CD14-positive monocyte (primary cell): ENCODE measurements around the gene PPP1R16B. TPM values are rescaled to one million over a fixed set of nuclear protein-coding genes. Genes with fewer than 3 reads are reported as not detected.

Source experiments
- DNase-seq, 3 donors: peaks; one replicate each; pipeline ENCODE4 v3.0.0-alpha.2; 2011 to 2022
- H2AFZ ChIP-seq: 2 replicates; pipeline ENCODE4 v1.6.0; 2012; ENCODE audit warnings: mild to moderate bottlenecking, low read depth, low read length, inconsistent platforms; ENCODE audit not compliant: insufficient read depth, poor library complexity, severe bottlenecking
- H3K27ac ChIP-seq, 2 donors: 1 replicate in 1 of 2; 2 replicates in 1 of 2; pipeline ENCODE4 v1.5.1; 2012 to 2013; ENCODE audit warnings: low read length in 2 of 2, control low read depth in 1 of 2, inconsistent platforms in 1 of 2, low read depth in 1 of 2, mild to moderate bottlenecking in 1 of 2
- H3K27me3 ChIP-seq, 2 donors: one replicate each; pipeline versions ENCODE4 v1.6.0 to v1.6.1; 2011 to 2013; ENCODE audit warnings: low read length in 2 of 2; ENCODE audit not compliant: control insufficient read depth in 2 of 2, insufficient read depth in 2 of 2
- H3K36me3 ChIP-seq, 2 donors: replicated peaks in 1 of 2; 1 replicate in 1 of 2; 2 replicates in 1 of 2; pipeline versions ENCODE4 v1.5.1 to v1.6.1; 2012 to 2013; ENCODE audit warnings: low read length in 2 of 2, control low read depth in 1 of 2, inconsistent platforms in 1 of 2, mild to moderate bottlenecking in 1 of 2; ENCODE audit not compliant: insufficient read depth in 2 of 2, control insufficient read depth in 1 of 2
- H3K4me1 ChIP-seq, 2 donors: 1 replicate in 1 of 2; 2 replicates in 1 of 2; pipeline versions ENCODE4 v1.5.1 to v1.6.1; 2012 to 2013; ENCODE audit warnings: low read length in 2 of 2, control low read depth in 1 of 2, inconsistent platforms in 1 of 2, mild to moderate bottlenecking in 1 of 2, moderate library complexity in 1 of 2; ENCODE audit not compliant: insufficient read depth in 2 of 2, control insufficient read depth in 1 of 2
- H3K4me2 ChIP-seq: replicated peaks from 2 replicates; pipeline ENCODE3; 2012; ENCODE audit warnings: low read length, moderate library complexity, mild to moderate bottlenecking; ENCODE audit not compliant: poor library complexity, severe bottlenecking; ENCODE audit errors: extremely low read depth
- H3K4me3 ChIP-seq, 3 experiments: fragments of 200-600 bp in 1 of 3; sonication (generic) in 1 of 3; replicated peaks in 1 of 3; 1 replicate in 2 of 3; 2 replicates in 1 of 3; pipeline ENCODE4 v1.5.1; 2011 to 2013; ENCODE audit warnings: low read length in 3 of 3, mild to moderate bottlenecking in 3 of 3, control low read depth in 2 of 3, low read depth in 2 of 3, inconsistent platforms in 1 of 3, moderate library complexity in 1 of 3
- H3K79me2 ChIP-seq: 2 replicates; pipeline ENCODE4 v1.6.0; 2012; ENCODE audit warnings: mild to moderate bottlenecking, control low read depth, inconsistent platforms, low read length, moderate library complexity; ENCODE audit not compliant: insufficient read depth
- H3K9ac ChIP-seq: 2 replicates; pipeline ENCODE4 v1.6.0; 2017; ENCODE audit warnings: low read length, mild to moderate bottlenecking; ENCODE audit not compliant: insufficient read depth, poor library complexity, severe bottlenecking
- H3K9me3 ChIP-seq, 2 donors: replicated peaks in 1 of 2; 1 replicate in 1 of 2; 2 replicates in 1 of 2; pipeline versions ENCODE4 v1.5.1 to v1.6.1; 2012 to 2013; ENCODE audit warnings: low read length in 2 of 2, control low read depth in 1 of 2; ENCODE audit not compliant: control insufficient read depth in 1 of 2, insufficient read depth in 1 of 2
- H4K20me1 ChIP-seq: 2 replicates; pipeline ENCODE4 v1.6.0; 2012; ENCODE audit warnings: mild to moderate bottlenecking, low read length, control low read depth, moderate library complexity; ENCODE audit not compliant: insufficient read depth
- H3K27ac Mint-ChIP-seq, 7 donors: one replicate each; pipeline ENCODE4 v1.8.0; 2020; ENCODE audit warnings: mild to moderate bottlenecking in 7 of 7, mixed read lengths in 7 of 7, moderate library complexity in 6 of 7, inconsistent platforms in 2 of 7
- H3K27me3 Mint-ChIP-seq, 3 donors: one replicate each; pipeline ENCODE4 v1.8.0; 2021 to 2022; ENCODE audit warnings: low read depth in 3 of 3, mild to moderate bottlenecking in 3 of 3, mixed read lengths in 3 of 3, moderate library complexity in 3 of 3, inconsistent platforms in 1 of 3
- H3K36me3 Mint-ChIP-seq, 2 donors: one replicate each; pipeline ENCODE4 v1.8.0; 2020; ENCODE audit warnings: mixed read lengths in 2 of 2, inconsistent platforms in 1 of 2, mild to moderate bottlenecking in 1 of 2
- H3K4me1 Mint-ChIP-seq: one replicate; pipeline ENCODE4 v1.8.0; 2020; ENCODE audit warnings: mild to moderate bottlenecking, mixed read lengths
- H3K4me3 Mint-ChIP-seq, 2 donors: one replicate each; pipeline ENCODE4 v1.8.0; 2020; ENCODE audit warnings: mild to moderate bottlenecking in 2 of 2, mixed read lengths in 2 of 2, moderate library complexity in 1 of 2
- H3K9me3 Mint-ChIP-seq, 7 donors: one replicate each; pipeline ENCODE4 v1.8.0; 2020 to 2022; ENCODE audit warnings: mixed read lengths in 7 of 7, mild to moderate bottlenecking in 6 of 7, moderate library complexity in 6 of 7, inconsistent platforms in 2 of 7
- WGBS: methylation state at CpG from one replicate; pipeline ENCODE4 v1.1.5; 2013; ENCODE audit warnings: missing lambda C conversion rate; ENCODE audit not compliant: insufficient coverage; 5-methylcytosine and 5-hydroxymethylcytosine counted together
- intact Hi-C, 2 donors: fragments of 100-400 bp; cut with micrococcal nuclease; formaldehyde crosslinking; loops; one replicate each; pipeline versions ENCODE4 v1.15.0 to v1.15.1; 2023
- polyA plus RNA-seq, 3 donors: library from polyadenylated mRNA; depleted of rRNA in 1 of 3; unstranded in 2 of 3; stranded (reverse) in 1 of 3; fragments of 300-500 nt in 2 of 3; fragments of >200 nt in 1 of 3; fragmentation: Illumina TruSeq in 2 of 3; gene quantifications; 1 replicate in 2 of 3; 2 replicates in 1 of 3; pipeline ENCODE4 v1.2.3, GENCODE V29; 2012 to 2021
- TF ChIP-seq, protein P1 (sequence below): fragments of 200-600 bp; IDR thresholded peaks from one replicate; pipeline ENCODE4 v1.8.0; 2022; ENCODE audit warnings: antibody characterized with exemption, mild to moderate bottlenecking

PPP1R16B gene
- polyA plus RNA-seq, 3 donors, result 1.1 to 4.4 (median 1.4) TPM

DNA sequence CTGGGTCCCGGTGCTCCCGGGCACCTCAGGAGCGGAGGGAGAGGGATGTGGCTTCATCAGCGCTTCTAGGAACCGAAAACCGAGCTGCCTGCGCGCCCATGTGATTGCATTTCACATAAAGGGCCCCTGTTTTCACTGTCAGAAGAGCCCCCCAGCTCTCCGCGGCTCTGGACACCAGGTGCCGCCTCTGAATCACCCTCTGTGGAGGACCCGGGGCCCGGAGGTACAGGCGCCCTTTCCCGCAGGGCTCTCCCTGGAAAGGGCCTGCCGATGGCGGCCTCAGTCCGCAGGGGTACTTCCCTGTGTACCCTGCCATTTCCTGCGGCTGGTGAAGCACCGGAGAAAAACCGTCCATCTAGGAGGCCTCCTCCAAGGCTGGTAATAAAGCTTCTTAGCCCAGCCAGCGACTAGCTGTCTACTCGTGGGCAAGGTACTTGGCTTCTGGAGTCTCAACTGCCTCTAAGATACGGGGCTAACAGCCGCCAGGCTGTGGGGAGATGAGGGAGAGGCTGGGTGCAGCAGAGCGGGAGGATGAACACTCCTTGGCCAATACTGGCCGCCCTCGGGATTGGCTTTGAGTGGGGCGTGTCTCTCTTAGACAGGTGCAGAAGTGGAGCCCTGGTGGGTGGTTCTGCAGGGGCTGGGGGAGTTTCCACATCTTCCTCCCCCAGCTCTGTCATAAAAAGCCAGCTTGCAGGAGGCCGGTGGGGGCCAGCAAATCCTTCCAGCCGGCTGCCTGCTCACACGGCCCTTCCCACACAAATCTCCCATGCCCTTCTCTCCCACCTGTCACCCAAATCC, 1.6 kb downstream of the PPP1R16B start:
- intact Hi-C loops, result loop anchor here in 1 of 2 donors (10.0 kb wide), 1 partner anchor 88 kb away; no protein-coding TSS in a partner anchor
- Histone ChIP-seq H3K4me2 (peak overlapping the region; percentile 99), H4K20me1 (no peaks in the 10 kb centered on the region), H3K79me2 (peaks cover 31% of the 10 kb centered on the region), H3K27ac (peak overlapping the region in 1 of 2 donors; percentile 37), H3K9me3 (no peaks in the 10 kb centered on the region), H3K9ac (peak overlapping the region; percentile 75), H3K27me3 (peaks cover 0 to 29% of the 10 kb centered on the region in 2 donors), H2AFZ (peak overlapping the region; percentile 94), H3K4me3 (peak overlapping the region; percentile 66 to 95 (median 83)), H3K4me1 (peaks cover 64 to 71% of the 10 kb centered on the region in 2 donors), H3K36me3 (no peaks in the 10 kb centered on the region)
- Mint-ChIP-seq H3K36me3 (peaks cover 0 to 2% of the 10 kb centered on the region in 2 donors), H3K4me3 (peak overlapping the region; percentile 81 to 90), H3K9me3 (peaks cover 0 to 2% (median 0%) of the 10 kb centered on the region in 7 donors), H3K27me3 (peaks cover 4 to 31% (median 30%) of the 10 kb centered on the region in 3 donors), H3K4me1 (peaks cover 63% of the 10 kb centered on the region), H3K27ac (peak overlapping the region in 1 of 7 donors; percentile 18)
- DNase-seq, result peak in 1 of 3 donors; percentile 24
- TF ChIP-seq, protein P1, sequence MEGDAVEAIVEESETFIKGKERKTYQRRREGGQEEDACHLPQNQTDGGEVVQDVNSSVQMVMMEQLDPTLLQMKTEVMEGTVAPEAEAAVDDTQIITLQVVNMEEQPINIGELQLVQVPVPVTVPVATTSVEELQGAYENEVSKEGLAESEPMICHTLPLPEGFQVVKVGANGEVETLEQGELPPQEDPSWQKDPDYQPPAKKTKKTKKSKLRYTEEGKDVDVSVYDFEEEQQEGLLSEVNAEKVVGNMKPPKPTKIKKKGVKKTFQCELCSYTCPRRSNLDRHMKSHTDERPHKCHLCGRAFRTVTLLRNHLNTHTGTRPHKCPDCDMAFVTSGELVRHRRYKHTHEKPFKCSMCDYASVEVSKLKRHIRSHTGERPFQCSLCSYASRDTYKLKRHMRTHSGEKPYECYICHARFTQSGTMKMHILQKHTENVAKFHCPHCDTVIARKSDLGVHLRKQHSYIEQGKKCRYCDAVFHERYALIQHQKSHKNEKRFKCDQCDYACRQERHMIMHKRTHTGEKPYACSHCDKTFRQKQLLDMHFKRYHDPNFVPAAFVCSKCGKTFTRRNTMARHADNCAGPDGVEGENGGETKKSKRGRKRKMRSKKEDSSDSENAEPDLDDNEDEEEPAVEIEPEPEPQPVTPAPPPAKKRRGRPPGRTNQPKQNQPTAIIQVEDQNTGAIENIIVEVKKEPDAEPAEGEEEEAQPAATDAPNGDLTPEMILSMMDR, result no peak
- WGBS, result 16% methylated on average over 25 of the region's 32 CpGs

DNA sequence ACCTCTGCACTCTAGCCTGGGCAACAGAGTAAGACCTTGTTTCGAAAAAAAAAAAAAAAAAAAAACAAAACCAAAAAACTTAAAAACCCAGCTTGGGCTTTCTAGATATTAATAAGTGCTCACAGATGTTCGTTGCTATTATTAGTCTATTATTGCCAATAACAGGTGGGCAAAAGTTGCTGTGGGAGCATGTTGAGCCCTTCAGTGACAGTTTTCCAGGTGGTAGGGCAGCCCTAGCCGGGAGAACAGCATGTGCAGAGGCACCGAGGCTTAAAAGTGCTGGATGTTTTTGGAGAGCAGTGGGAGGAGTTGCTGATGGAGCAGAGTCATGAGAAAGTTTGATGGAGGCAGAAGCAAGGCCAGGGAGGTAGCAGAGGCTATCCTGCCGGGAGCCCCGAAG, 4.4 kb downstream of the PPP1R16B start:
- Mint-ChIP-seq H3K4me3 (no peak overlapping the region), H3K27ac (peak overlapping the region in 1 of 7 donors; percentile 50)

More for the DNA sequence above, 4.4 kb downstream of the PPP1R16B start:
- no peak overlapping the region for H3K4me2 ChIP-seq
- Mint-ChIP-seq H3K36me3 (peaks cover 0 to 2% of the 10 kb centered on the region in 2 donors), H3K9me3 (peaks cover 0 to 2% (median 0%) of the 10 kb centered on the region in 7 donors), H3K4me1 (peaks cover 71% of the 10 kb centered on the region), H3K27me3 (peaks cover 4 to 27% (median 26%) of the 10 kb centered on the region in 3 donors)
- peaks cover 70 to 75% of the 10 kb centered on the region in 2 donors for H3K4me1 ChIP-seq
- intact Hi-C loops, result loop anchor here in 1 of 2 donors (10.0 kb wide), 1 partner anchor 85 kb away; no protein-coding TSS in a partner anchor
- H3K9ac ChIP-seq, result no peak overlapping the region
- WGBS, result 70% methylated on average over 3 of the region's 6 CpGs
- no peak overlapping the region for H3K4me3 ChIP-seq
- H3K36me3 ChIP-seq, result no peaks in the 10 kb centered on the region
- no peak for DNase-seq
- no peaks in the 10 kb centered on the region for H4K20me1 ChIP-seq
- peaks cover 49% of the 10 kb centered on the region for H3K79me2 ChIP-seq
- TF ChIP-seq, protein P1, result no peak
- no peak overlapping the region for H3K27ac ChIP-seq
- H3K9me3 ChIP-seq, result no peaks in the 10 kb centered on the region
- H3K27me3 ChIP-seq, result peaks cover 0 to 23% of the 10 kb centered on the region in 2 donors
- H2AFZ ChIP-seq, result no peak overlapping the region
